Measurements from ENCODE around the gene PPP1R18. TPM values are rescaled to one million over a fixed set of nuclear protein-coding genes. Genes with fewer than 3 reads are reported as not detected.

The PPP1R18 gene
- total and polyA plus RNA-seq, 2 of the 4 experiments (the other 2 are of a cell fraction) = 31.9 to 134 TPM

DNA sequence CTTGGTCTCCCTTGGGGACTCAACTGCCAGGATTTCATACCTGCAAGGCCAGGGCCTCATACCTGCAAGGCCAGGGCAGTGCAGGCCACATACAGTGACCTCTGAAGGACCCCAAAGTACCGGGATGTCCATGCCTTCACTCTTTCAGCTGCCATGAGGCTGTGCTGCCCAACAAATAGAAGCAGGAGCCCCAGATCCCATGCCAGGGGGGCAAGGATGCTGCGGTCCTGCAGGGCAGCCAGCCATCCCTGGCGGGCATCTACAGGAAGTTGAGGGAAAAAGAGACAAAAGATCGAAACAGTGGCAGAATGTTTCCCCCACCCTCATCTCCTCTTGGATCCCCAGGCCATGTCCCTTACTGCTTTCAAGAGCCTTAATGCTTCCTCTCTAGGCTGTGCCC is 3.5 kb upstream of the PPP1R18 start (continued):
- TF ChIP-seq CTCF (conservative IDR thresholded peaks at IDR 0.05; ENCODE audit: low read depth, low read length) (no peak), MAFK (IDR thresholded peaks at IDR 0.05; ENCODE audit: low read depth, low read length) (no peak), SMC3 (IDR thresholded peaks at IDR 0.05; ENCODE audit: low read depth, low read length) (no peak), MXI1 (IDR thresholded peaks at IDR 0.05; ENCODE audit: borderline replicate concordance, low read depth, low read length) (no peak), CEBPB (IDR thresholded peaks at IDR 0.05; ENCODE audit: low read depth, low read length) (no peak)
- TF ChIP-seq, protein P1, sequence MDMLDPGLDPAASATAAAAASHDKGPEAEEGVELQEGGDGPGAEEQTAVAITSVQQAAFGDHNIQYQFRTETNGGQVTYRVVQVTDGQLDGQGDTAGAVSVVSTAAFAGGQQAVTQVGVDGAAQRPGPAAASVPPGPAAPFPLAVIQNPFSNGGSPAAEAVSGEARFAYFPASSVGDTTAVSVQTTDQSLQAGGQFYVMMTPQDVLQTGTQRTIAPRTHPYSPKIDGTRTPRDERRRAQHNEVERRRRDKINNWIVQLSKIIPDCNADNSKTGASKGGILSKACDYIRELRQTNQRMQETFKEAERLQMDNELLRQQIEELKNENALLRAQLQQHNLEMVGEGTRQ (IDR thresholded peaks at IDR 0.05; ENCODE audit: low read depth, low read length) = no peak

Measured in IMR-90 (cell line).